Forelimb muscle (tissue), 1 donor: ENCODE measurements around the gene CAMTA1. TPM values are rescaled to one million over a fixed set of nuclear protein-coding genes. Genes with fewer than 3 reads are reported as not detected.
"Not testable (repeated sequence)": the region's sequence is repeated elsewhere in the genome, so short reads cannot be mapped to it uniquely, and the experiment has no call there.

ENCODE experiments used
- DNase-seq: peaks from one replicate; pipeline ENCODE4 v3.0.0-alpha.2; 2013; ENCODE audit warnings: low read depth
- polyA plus RNA-seq: library from polyadenylated mRNA; unstranded; fragments of 120-200 nt; gene quantifications from one replicate; pipeline ENCODE4 v1.2.1, GENCODE V29; 2013; ENCODE audit not compliant: insufficient read length

CAMTA1 gene
- polyA plus RNA-seq, 1 donor = 43.5 TPM

DNA sequence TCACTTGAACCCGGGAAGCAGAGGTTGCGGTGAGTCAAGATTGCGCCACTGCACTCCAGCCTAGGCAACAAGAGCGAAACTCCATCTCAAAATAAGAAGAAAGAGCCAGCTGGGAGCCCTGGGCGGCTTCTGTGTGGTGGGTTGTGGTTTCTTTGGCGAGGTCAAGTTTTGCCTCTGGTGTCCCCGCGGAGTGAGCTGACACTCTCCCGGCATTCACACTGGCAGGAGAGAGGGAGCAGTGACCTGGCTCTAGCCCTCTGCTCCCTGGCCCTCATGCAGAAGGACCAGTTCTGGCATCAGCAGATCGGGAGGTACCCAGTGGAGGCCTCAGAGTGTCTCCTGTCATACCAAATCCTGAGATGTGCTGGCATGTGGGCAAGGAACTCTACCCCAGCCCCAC, 904.8 kb downstream of the CAMTA1 start:
- DNase-seq = no peak

DNA sequence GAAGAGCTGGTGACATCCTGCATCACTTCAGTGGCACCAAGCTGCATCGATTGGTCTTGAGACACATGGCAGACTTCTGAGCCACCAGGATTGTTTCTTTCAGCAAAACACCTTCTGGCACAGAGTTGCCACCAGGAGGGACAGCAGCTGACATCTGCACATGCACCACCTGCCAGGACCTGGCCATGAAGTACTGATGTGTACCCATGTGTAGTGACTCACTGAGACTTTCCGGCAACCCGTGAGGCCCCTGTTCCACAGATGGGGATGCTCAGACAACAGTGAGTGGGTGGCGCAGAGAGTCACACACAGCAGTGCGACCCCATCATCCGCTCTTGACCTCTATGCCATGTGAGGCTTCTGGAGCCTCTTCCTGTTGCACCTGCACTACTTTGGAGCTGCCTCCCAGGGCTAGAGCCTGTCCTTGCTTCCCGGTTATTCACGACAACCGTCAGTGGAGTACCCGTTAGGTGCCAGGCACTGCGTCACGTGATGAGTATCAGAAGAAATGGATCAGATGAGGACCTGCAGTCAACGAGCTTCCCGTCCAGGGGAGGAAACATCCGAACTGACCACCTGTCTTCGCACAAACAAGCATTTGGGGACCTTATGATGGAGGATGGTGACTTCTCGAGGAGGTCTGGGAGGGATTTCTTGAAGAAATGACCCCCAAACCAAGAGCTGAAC, 905.4 kb downstream of the CAMTA1 start:
- DNase-seq = no peak

DNA sequence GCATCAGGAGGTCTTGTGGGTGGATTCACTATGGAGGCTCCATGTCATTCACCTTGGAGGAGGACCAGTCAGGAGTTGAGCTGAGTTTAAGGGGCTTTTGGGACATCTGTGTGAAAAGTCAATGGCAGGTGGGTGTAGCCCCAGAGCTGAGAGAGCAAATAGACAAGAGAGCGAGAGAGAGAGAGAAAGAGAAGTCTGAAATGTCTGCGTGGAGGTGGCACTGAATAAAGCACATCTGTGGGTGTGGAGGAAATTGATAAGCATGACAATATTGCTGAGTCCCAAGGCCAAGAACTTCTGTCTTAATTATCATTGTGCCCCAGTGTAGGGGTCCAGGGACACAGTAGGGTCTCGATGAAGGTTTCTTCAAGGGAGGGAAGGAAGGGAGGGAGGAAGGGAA, 906.3 kb downstream of the CAMTA1 start:
- no peak for DNase-seq

DNA sequence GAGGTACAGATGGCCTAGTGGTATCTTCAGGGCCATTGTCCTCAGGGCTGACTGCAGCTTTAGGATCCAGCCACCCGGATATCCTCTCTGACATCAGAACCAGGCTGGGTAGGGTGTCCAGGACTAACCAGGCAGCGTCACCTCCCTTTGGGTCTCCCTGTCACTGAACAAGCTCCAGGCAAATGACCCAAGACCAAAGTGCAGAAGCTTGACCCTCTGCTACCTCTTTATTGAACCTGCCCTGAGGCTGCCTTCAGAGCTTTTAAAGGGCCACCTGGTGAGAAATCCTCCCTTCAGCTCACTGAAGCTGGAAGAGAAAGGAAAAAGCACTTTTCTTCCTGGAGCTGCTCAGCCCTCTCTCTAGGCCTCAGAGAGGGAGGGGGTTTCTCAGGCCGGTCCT, 906.8 kb downstream of the CAMTA1 start:
- DNase-seq = no peak

DNA sequence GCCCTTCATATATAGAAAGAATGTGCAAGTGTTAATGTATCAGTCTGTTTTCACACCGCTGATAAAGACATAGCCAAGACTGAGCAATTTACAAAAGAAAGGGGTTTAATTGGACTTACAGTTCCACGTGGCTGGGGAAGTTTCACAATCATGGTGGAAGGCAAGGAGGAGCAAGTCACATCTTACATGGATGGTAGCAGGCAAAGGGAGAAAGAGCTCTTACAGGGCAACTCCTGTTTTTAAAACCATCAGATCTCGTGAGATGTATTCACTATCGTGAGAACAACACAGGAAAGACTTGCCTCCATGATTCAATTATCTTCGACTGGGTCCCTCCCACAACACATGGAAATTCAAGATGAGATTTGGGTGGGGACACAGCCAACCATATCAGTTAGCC, 907.8 kb downstream of the CAMTA1 start:
- not testable (repeated sequence) for DNase-seq

DNA sequence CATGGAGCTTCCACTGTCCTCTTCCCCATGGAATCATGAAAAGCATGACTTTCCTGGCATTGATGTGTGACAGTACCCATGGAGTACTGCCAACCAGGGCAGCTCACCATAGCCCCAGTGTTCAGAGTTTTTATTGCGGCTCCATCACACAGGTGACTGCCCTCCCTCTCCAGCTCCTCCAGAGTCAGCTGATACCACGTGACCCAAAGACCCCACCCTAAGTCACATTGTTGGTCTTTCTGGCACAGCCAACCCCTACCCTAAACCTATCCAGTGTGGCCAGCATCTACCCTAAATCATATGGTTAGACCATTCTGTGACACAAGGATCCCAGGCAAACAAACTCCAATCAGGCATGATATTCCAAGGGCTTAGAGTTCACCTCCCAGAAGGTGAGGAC, 908.4 kb downstream of the CAMTA1 start:
- DNase-seq = no peak

DNA sequence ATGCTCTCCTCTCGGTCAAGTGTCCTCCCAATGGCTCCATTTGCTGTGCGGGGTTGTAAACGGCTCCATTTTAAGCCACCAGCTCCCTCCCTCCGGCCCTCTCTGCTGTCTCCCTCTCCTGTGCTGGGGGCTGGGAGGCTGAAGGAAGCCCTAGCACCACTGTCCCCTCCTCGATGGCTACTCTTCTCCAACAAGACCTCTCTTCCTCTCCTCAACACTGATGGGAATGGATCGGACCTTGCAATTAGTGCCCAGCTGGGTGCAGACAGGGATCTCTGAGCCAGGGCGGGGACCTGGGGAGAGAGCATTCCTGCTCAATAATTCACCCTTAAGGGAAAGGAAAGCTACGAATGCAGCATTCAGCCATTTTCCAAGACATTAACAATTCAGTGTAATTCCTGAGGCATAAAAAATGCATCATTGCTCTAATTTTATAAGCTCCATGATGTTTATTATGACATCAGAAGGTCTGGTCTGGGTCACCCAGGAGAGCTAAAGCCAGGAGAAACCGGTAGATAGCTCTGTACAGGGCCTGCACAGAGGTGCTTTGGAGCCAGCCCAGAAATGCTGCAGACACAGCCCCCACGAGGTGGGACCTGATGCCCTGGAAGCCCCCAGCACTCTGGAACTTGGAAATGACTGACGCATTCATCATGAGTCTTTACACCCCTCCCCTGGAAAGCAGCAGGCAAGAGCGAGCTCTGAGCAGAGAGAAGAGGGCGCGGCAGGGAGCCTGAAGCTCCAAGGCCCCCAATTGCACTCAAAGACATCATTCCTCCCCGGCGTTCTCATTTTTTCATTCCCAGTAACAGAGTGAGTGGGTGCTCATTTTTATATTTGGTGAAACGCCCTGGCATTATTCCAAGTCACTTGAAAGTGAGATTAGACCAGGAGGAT, 909.6 kb downstream of the CAMTA1 start:
- DNase-seq = no peak

DNA sequence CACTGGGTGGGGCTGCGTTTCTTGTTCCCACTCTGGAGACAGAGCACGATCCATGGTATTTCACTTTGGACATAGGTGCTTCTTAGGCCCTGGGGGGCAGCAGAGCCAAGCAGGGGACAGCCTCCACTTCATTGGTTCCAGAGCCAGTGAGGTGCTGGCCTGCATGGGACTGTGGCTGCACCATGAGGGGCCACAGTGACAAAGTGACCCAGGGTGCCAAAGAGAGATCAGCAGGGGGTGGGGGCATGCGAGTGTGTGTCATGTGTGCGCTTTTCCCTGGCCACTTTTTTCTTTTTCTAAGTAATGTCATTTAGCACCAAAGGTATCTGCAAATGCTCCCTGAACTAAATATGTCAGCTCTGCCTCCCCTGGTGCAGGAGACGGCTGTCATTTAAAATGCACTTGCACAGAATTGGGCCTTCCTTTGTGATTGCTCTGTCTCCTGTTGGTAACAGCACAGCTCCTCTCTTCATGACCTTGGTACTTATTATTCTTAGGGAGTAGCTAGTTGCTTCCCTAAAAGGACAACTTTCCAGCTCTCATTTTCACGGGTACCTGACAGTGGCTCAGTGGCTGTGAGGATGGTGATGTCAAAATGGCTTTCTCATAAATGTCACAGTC, 910.4 kb downstream of the CAMTA1 start:
- DNase-seq = no peak

DNA sequence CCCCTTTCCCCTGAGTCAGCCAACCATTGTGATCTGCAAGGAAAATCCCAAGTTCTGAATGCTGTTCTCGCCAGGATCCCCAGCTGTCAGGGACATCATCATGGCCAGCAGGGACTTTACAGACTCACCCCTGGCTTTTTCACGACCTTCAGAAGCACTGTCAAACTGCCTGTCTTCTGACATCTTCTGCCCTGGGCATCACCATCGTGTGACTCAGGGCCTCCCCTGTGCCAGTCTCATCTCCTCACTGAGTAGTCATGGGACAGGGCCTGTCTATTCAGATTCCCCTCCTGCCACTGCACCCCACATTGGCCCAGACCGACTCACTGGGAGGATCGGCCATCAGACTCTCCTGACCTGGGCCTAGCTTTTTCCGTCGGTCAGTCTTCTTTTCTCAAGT, 913.4 kb downstream of the CAMTA1 start:
- no peak for DNase-seq

DNA sequence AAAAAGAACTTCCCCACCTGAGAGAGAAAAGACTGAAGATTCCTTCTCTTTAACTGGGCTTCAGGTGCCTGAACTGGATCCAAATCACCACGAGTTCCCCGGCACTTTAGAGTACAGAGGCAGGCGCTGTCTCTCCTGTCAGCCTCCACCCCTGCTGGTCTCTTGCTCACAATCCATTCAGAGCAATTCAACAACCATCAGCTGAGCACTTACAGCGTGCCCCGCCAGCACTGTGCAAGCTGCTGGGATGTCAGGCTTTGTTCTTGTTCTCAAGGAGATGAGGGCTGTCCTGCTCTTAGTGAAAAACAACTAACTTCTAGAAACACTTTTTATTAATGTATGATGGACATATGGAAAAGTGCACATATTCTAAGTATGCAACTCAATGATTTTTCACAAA, 917.1 kb downstream of the CAMTA1 start:
- DNase-seq = no peak

DNA sequence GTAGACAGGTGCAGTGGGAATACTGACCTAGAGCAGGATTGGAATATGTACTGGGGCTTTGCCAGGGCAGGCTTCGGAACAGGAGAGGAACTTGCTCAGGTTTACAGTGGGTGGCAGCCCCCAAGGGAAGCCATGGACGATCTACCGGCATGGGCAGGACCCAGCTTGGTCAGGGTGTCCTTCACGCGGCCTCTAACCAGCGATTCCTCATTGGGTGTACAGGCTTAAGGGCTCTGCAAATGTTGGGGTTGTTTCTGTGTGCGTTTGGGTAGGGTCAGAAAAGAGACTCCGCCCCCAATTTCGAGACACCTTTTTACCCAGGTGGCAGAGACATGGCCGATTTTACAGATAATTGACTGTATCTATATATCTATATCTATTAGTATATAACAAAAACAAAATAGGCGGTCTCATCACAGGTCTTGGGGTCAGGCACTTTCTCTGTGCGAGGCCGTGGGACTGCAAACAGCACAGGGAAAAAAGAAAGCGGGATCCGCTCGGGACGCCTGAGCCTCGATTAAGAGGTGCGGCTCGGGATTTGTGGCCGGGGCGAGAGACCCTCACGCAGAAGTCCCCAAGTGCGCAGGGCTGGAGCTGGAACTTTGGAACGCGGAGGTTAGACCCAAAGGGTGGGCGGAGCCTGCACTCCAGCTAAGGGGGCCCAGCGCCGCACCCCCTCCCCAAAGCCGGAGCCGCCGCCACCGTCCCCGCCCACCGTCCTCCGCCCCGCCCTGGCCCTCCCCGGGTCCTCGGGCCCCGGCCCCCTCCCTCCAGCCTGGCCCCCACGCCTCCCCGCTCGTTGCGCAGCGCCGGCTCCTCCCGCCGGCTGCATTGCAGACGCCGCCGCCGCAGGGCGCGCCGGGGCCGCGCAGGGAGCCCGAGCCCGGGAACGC, 918.3 kb downstream of the CAMTA1 start:
- no peak for DNase-seq

DNA sequence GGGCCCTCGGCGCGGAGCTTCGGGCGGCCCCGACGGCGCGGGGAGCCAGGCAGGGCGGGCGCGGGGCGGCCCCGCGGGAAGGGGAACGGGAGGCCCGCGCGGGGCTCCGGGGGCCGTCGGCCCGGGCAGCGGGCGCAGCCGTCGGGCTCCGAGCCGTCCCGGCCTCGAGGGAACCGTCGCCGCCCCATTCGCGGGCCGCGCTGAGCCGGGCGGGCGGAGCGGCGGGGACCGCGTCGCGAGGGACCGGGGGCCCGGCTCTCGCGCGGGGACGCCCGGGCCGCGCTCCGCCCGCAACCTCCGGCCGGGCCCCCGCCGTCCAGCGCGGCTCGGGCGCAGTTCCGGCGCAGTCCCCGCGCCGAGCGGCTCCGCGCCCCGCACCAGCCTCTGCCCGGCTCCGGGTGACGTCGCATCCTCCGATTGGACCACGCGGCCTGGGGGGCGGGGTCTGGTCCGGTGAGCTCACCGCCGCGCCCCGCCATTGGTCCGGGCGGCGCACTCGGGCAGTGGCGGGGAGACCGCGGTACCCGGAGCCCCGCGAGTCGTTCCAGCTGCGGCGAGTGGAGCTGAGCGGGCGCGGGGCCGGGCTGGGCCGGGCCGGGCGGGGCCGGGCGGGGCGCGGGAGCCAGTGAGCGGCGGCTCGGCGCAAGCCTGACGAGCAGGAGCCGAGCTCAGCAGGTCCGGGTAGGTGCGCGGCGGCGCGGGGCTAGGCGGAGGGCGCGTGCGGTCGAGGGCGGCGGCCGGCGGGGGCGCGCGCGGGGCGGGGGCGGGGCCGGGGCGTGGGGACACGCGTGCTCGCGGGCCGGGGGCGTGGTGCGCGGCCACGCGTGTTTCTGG, 919.2 kb downstream of the CAMTA1 start:
- peak; percentile 52 for DNase-seq

DNA sequence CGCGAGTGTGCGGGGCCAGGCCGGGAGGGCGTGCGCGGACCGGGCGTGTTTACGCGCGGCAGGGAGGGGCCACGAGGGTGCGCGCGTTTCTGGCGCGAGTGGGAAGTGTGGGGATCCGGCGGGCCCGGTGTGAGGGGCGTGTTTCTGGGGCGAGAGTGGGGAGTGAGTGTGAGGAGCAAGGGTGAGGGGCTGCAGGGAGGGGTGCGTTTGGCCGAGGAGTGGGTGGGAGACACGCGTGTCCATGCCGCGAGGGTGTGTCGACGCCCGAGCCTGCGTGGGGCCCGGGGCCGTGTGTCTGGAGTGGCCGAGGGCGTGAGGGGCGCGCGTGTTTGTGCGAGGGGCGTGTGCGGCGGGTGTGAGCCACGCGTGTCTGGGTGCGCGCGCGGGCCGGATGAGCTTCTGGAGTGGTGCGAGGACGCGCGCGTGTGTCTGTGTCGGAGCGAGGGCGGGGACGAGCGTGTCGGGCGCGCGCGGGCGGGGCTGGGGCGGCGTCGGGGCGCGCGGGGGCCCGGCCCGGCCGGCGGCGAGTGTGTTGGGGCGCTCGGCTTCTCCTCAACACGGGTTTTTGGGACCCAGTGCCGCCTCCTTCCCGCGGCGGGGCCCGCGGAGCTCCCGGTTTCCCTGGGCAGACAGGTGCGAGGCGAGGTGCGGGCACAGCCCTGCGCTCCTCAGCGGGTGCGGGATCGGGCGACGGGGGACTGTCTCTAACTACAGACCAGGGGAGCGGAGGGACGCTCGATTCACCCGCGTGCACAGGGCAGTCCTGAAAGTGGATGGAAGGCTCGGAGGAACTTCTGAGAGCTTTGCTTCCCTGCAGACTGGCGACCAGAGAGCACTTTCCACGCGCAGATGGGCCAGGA, 920.0 kb downstream of the CAMTA1 start:
- no peak for DNase-seq

DNA sequence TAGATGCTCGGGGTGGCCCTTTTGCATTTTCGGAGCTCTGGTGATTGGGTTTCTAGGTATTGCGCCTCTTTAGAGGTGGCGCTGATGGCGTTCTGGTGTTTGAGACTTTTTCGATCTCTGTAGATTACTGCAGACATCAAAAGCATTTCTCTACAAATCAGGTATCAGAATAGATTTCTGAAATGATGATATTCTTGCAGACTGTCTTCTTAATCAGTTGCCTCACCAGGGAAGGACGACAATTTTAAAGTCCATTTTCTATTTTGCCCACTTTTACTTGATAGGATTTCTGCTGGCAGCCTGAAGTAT, 920.6 kb downstream of the CAMTA1 start:
- no peak for DNase-seq

DNA sequence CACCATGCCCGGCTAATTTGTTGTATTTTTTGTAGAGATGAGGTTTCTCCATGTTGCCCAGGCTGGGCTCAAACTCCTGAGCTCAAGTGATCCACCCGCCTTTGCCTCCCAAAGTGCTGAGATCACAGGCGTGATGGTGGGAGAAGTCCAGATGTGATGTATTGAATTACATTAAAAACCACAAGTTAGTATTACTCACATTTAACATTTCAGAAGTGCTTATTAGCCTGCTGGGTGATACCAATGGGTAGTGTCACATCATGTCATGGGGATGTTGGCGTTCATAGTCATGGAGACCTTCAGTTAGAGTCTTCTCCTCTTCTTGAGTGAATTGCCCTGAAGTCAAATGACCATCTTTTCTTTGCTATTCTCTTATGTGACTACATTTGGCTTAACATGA, 922.3 kb downstream of the CAMTA1 start:
- no peak for DNase-seq

DNA sequence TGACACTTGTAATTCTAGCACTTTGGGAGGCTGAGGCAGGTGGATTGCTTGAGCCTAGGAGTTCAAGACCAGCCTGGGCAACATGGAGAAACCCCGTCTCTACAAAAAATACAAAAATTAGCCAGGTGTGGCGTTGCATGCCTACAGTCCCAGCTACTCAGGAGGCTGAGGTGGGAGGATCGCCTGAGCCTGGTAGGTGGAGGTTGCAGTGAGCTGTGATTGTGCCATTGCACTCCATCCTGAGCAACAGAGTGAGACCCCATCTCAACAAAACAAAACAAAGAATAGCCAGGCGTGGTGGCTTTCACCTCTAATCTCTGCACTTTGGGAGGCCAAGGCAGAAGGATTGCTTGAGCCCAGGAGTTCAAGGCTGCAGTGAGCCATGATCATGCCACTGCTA, 922.8 kb downstream of the CAMTA1 start:
- DNase-seq = not testable (repeated sequence)

DNA sequence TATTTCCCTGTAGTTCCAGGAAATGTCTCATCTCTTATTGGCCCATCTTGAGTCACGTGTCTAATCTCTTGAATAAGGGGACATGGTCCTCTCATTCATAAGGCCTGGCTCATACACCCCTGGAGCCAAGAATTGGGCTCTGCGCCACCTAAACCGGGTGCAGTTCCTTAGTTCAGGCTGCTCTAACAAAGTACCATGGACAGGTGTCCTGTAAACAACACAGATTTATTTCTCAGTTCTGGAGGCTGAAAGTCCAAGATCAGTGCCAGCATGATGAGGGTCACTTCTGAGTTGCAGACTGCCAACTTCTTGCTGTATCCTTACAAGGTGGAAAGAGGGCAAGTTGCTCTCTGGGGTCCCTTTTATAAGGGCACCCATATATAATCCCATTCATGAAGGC, 925.6 kb downstream of the CAMTA1 start:
- DNase-seq = no peak

DNA sequence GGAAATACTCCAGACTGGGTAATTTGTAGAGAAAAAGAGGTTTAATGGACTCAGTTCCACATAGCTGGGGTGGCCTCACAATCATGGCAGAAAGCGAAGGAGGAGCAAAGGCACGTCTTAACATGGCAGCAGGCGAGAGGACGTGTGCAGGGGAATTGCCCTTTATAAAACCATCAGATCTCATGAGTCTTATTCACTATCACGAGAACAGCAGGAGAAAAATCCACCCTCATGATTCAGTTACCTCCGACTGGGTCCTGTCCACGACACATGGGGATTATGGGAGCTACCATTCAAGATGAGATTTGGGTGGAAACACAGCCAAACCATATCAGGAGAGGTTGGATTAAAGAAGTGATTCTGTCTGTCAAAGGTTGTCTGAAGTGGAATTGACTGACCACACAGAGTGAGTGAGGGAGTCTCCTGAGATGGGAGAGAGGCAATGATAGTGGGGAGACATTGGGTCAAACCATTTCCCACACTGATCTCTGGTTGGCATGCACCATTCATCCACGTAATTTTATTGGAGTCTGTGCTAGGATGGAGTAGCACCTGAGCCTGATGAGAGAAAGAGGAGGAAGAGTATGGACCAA, 927.6 kb downstream of the CAMTA1 start:
- no peak for DNase-seq

DNA sequence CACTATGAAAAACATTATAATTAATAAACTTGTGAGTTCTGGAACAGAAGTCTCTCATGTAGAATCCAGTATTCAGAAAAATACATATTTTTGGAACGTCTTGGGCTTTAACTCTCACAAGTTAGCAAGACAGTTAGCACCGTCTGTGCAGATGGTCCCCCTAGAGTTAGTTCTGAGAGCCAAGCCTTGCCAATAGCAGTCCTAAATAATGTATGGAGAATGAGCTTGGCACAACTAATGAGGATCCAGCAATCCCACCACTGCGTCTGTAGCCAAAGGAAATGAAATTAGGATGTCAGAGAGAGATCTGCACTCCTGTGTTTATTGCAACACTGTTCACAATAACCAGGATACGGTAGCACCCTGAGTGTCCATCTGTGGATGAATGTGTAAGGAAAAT, 931.3 kb downstream of the CAMTA1 start:
- no peak for DNase-seq
